ENCODE measurements around the gene FZD7.

FZD7 gene

DNA sequence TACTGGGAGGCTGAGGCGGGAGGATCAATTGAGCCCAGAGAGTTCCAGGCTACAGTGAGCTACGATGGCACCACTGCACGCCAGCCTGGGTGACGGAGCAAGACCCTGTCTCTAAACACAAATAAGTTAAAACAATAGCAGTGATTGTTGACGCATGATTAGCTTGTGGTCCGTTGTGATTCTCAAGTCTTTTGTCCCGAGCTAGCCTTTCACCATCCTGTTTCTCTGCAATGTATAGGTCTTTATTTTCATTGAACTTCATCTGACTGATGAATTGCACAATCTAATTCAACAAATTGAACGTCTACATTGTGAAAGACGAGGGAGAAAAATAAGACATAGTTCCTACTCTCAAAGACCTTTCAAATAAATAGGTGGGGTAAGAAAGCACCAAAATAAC is 8.8 kb upstream of the FZD7 start:
- no peak overlapping the region for H3K27ac ChIP-seq (ENCODE audit: low read length)
- no peaks in the 10 kb centered on the region for H3K9me3 ChIP-seq (ENCODE audit: control insufficient read depth in 2 of 2, low read length in 2 of 2)
- no peak overlapping the region for H3K9ac ChIP-seq (ENCODE audit: low read length in 2 of 2)
- no peaks in the 10 kb centered on the region for H3K36me3 ChIP-seq (ENCODE audit: control insufficient read depth in 2 of 2, insufficient read depth in 2 of 2, low read length in 2 of 2)
- peaks cover 6% of the 10 kb centered on the region for H3K4me1 ChIP-seq (ENCODE audit: control insufficient read depth, insufficient read depth, low read length)
- H3K4me3 ChIP-seq (ENCODE audit: low read length in 2 of 2): no peak overlapping the region
- H3K27me3 ChIP-seq (ENCODE audit: control insufficient read depth in 1 of 2, insufficient read depth in 2 of 2, low read length in 2 of 2): no peaks in the 10 kb centered on the region

DNA sequence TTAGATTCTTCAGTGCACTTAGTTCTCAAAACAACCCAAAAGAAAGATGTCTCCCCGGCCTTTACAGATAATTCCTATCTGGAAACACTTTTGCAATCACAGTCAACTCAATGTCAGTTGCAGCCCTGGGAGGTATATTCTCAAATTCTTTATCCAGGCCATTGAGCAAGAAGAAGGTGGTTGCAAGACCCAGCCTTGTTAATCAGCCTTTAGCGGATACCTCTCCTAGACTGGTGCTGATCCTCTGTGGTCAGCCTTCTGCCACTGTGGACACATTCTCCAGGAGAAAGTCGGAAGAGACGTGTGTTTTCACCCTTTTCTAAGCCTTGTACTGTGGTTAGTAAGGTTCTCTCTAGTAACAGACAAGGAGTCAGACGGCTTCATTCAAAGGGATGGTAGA is 7.8 kb upstream of the FZD7 start:
- Histone ChIP-seq H3K27ac (ENCODE audit: low read length) (no peak overlapping the region), H3K27me3 (ENCODE audit: control insufficient read depth in 1 of 2, insufficient read depth in 2 of 2, low read length in 2 of 2) (no peaks in the 10 kb centered on the region), H3K9me3 (ENCODE audit: control insufficient read depth in 2 of 2, low read length in 2 of 2) (no peaks in the 10 kb centered on the region), H3K9ac (ENCODE audit: low read length in 2 of 2) (no peak overlapping the region), H3K4me1 (ENCODE audit: control insufficient read depth, insufficient read depth, low read length) (no peaks in the 10 kb centered on the region), H3K36me3 (ENCODE audit: control insufficient read depth in 2 of 2, insufficient read depth in 2 of 2, low read length in 2 of 2) (no peaks in the 10 kb centered on the region), H3K4me3 (ENCODE audit: low read length in 2 of 2) (no peak overlapping the region)

DNA sequence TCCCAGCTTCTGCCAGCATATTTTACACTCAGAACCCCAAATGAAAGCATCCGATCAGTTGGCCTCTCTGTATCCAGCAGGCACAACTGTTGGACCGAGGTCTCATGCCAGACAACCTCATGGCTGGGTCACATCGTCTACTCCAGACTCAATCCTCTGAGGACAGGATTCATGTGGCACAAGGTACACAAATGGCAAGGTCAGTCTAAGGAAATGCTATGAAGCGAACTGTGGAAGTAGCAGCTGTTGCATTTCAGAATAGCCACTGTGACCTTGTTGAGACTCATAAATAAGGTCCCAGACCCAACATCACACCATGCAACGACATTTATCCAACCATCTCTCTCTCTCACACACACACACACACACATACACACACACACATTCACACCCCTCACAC is 7.1 kb upstream of the FZD7 start:
- H3K27ac ChIP-seq (ENCODE audit: low read length): no peak overlapping the region
- H3K4me1 ChIP-seq (ENCODE audit: control insufficient read depth, insufficient read depth, low read length): no peaks in the 10 kb centered on the region
- no peaks in the 10 kb centered on the region for H3K27me3 ChIP-seq (ENCODE audit: control insufficient read depth in 1 of 2, insufficient read depth in 2 of 2, low read length in 2 of 2)
- no peaks in the 10 kb centered on the region for H3K36me3 ChIP-seq (ENCODE audit: control insufficient read depth in 2 of 2, insufficient read depth in 2 of 2, low read length in 2 of 2)
- H3K4me3 ChIP-seq (ENCODE audit: low read length in 2 of 2): no peak overlapping the region
- no peaks in the 10 kb centered on the region for H3K9me3 ChIP-seq (ENCODE audit: control insufficient read depth in 2 of 2, low read length in 2 of 2)
- no peak overlapping the region for H3K9ac ChIP-seq (ENCODE audit: low read length in 2 of 2)

DNA sequence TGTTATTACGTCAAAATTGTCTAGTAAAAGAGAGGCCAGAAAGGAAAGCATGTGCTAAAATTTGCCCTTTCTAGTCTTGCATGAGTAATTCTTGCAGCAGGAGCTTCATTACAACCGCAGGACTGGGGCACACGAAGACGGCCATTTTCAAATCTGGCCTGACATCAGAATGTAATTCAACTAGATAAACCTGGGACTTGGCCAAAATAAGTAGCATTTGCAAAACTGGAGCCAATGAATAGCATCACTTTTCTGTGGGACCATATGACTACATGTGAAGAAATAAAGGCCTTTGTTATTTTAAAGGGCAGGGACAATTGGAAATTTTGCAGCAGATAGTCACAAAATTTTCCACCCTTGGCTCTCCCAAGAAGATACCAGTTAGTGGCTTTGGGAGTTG is 3.0 kb upstream of the FZD7 start:
- H3K27ac ChIP-seq (ENCODE audit: low read length): no peak overlapping the region

DNA sequence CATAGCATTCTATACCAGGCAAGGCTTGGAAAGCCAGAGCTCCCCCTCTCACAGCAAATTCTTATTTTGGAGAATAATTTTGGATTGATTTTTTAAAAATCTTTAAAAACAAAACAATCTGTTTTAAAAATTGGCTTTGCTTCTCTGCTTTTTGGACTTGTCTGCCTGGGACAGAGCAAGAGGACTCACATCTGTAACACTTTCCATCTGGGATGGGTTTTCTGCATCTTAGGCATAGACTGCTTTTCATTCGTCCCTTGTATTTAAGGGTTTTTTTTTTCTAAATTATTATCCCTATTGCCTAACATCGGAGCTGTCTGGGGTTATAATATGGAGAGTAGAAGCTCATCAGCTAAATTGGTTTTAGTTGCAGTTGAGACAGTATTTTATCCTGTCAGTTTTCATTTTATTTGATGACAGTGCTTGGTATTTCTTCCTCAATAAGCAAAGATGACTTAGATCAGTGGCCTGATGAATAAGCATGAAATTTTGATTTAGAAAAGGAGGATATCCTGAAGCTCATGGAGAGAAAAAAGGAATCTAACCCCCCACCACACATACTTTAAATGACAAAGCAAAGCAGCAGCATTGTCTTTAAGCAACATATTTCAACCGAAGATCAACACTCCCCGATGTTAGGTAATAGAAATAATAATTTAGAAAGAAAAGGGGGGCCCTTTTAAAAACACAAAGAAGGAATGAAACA is 2.3 kb upstream of the FZD7 start:
- Histone ChIP-seq H3K27me3 (ENCODE audit: control insufficient read depth in 1 of 2, insufficient read depth in 2 of 2, low read length in 2 of 2) (no peaks in the 10 kb centered on the region), H3K9ac (ENCODE audit: low read length in 2 of 2) (peak overlapping the region in 1 of 2 donors; percentile 92), H3K27ac (ENCODE audit: low read length) (no peak overlapping the region), H3K4me1 (ENCODE audit: control insufficient read depth, insufficient read depth, low read length) (peaks cover 32% of the 10 kb centered on the region), H3K36me3 (ENCODE audit: control insufficient read depth in 2 of 2, insufficient read depth in 2 of 2, low read length in 2 of 2) (no peaks in the 10 kb centered on the region), H3K4me3 (ENCODE audit: low read length in 2 of 2) (no peak overlapping the region), H3K9me3 (ENCODE audit: control insufficient read depth in 2 of 2, low read length in 2 of 2) (no peaks in the 10 kb centered on the region)

More for the DNA sequence above, 3.0 kb upstream of the FZD7 start:
- peaks cover 27% of the 10 kb centered on the region for H3K4me1 ChIP-seq (ENCODE audit: control insufficient read depth, insufficient read depth, low read length)
- H3K36me3 ChIP-seq (ENCODE audit: control insufficient read depth in 2 of 2, insufficient read depth in 2 of 2, low read length in 2 of 2): no peaks in the 10 kb centered on the region
- H3K9me3 ChIP-seq (ENCODE audit: control insufficient read depth in 2 of 2, low read length in 2 of 2): no peaks in the 10 kb centered on the region
- H3K27me3 ChIP-seq (ENCODE audit: control insufficient read depth in 1 of 2, insufficient read depth in 2 of 2, low read length in 2 of 2): no peaks in the 10 kb centered on the region
- no peak overlapping the region for H3K4me3 ChIP-seq (ENCODE audit: low read length in 2 of 2)
- H3K9ac ChIP-seq (ENCODE audit: low read length in 2 of 2): no peak overlapping the region

GRCh38 chr2:202032846-202033316 is 774 bp upstream of the FZD7 start:
- Histone ChIP-seq H3K4me1 (ENCODE audit: control insufficient read depth, insufficient read depth, low read length) (peaks cover 32% of the 10 kb centered on the region), H3K27ac (ENCODE audit: low read length) (peak overlapping the region; percentile 94), H3K36me3 (ENCODE audit: control insufficient read depth in 2 of 2, insufficient read depth in 2 of 2, low read length in 2 of 2) (no peaks in the 10 kb centered on the region), H3K9ac (ENCODE audit: low read length in 2 of 2) (peak overlapping the region; percentile 92 to 94), H3K4me3 (ENCODE audit: low read length in 2 of 2) (peak overlapping the region; percentile 91 to 95), H3K27me3 (ENCODE audit: control insufficient read depth in 1 of 2, insufficient read depth in 2 of 2, low read length in 2 of 2) (no peaks in the 10 kb centered on the region), H3K9me3 (ENCODE audit: control insufficient read depth in 2 of 2, low read length in 2 of 2) (no peaks in the 10 kb centered on the region)

- Histone ChIP-seq H3K9ac (ENCODE audit: low read length in 2 of 2) (peak overlapping the region; percentile 55 to 80), H3K27me3 (ENCODE audit: control insufficient read depth in 1 of 2, insufficient read depth in 2 of 2, low read length in 2 of 2) (no peaks in the 10 kb centered on the region), H3K4me1 (ENCODE audit: control insufficient read depth, insufficient read depth, low read length) (peaks cover 39% of the 10 kb centered on the region)
Measured at GRCh38 chr2:202034249-202035088, 814 bp downstream of the FZD7 start.

GRCh38 chr2:202035089-202035940 is 1.7 kb downstream of the FZD7 start:
- H3K4me1 ChIP-seq (ENCODE audit: control insufficient read depth, insufficient read depth, low read length): peaks cover 43% of the 10 kb centered on the region
- peak overlapping the region; percentile 61 to 86 for H3K4me3 ChIP-seq (ENCODE audit: low read length in 2 of 2)
- no peaks in the 10 kb centered on the region for H3K36me3 ChIP-seq (ENCODE audit: control insufficient read depth in 2 of 2, insufficient read depth in 2 of 2, low read length in 2 of 2)
- peak overlapping the region; percentile 97 for H3K27ac ChIP-seq (ENCODE audit: low read length)
- H3K27me3 ChIP-seq (ENCODE audit: control insufficient read depth in 1 of 2, insufficient read depth in 2 of 2, low read length in 2 of 2): no peaks in the 10 kb centered on the region
- peak overlapping the region; percentile 55 to 80 for H3K9ac ChIP-seq (ENCODE audit: low read length in 2 of 2)
- H3K9me3 ChIP-seq (ENCODE audit: control insufficient read depth in 2 of 2, low read length in 2 of 2): no peaks in the 10 kb centered on the region

More at GRCh38 chr2:202034249-202035088, 814 bp downstream of the FZD7 start:
- Histone ChIP-seq H3K27ac (ENCODE audit: low read length) (peak overlapping the region; percentile 97), H3K9me3 (ENCODE audit: control insufficient read depth in 2 of 2, low read length in 2 of 2) (no peaks in the 10 kb centered on the region), H3K36me3 (ENCODE audit: control insufficient read depth in 2 of 2, insufficient read depth in 2 of 2, low read length in 2 of 2) (no peaks in the 10 kb centered on the region), H3K4me3 (ENCODE audit: low read length in 2 of 2) (peak overlapping the region; percentile 61 to 86)

- H3K4me1 ChIP-seq (ENCODE audit: control insufficient read depth, insufficient read depth, low read length): peaks cover 43% of the 10 kb centered on the region
- no peaks in the 10 kb centered on the region for H3K36me3 ChIP-seq (ENCODE audit: control insufficient read depth in 2 of 2, insufficient read depth in 2 of 2, low read length in 2 of 2)
- peak overlapping the region; percentile 97 for H3K27ac ChIP-seq (ENCODE audit: low read length)
- peak overlapping the region; percentile 61 to 86 for H3K4me3 ChIP-seq (ENCODE audit: low read length in 2 of 2)
- H3K9me3 ChIP-seq (ENCODE audit: control insufficient read depth in 2 of 2, low read length in 2 of 2): no peaks in the 10 kb centered on the region
- H3K9ac ChIP-seq (ENCODE audit: low read length in 2 of 2): peak overlapping the region; percentile 55 to 80
- no peaks in the 10 kb centered on the region for H3K27me3 ChIP-seq (ENCODE audit: control insufficient read depth in 1 of 2, insufficient read depth in 2 of 2, low read length in 2 of 2)
Measured at GRCh38 chr2:202035941-202036372, 2.3 kb downstream of the FZD7 start.

- peak overlapping the region; percentile 80 to 90 for H3K9ac ChIP-seq (ENCODE audit: low read length in 2 of 2)
- peak overlapping the region; percentile 61 to 86 for H3K4me3 ChIP-seq (ENCODE audit: low read length in 2 of 2)
- H3K36me3 ChIP-seq (ENCODE audit: control insufficient read depth in 2 of 2, insufficient read depth in 2 of 2, low read length in 2 of 2): no peaks in the 10 kb centered on the region
- peak overlapping the region; percentile 97 for H3K27ac ChIP-seq (ENCODE audit: low read length)
- H3K4me1 ChIP-seq (ENCODE audit: control insufficient read depth, insufficient read depth, low read length): peaks cover 43% of the 10 kb centered on the region
- H3K9me3 ChIP-seq (ENCODE audit: control insufficient read depth in 2 of 2, low read length in 2 of 2): no peaks in the 10 kb centered on the region
- no peaks in the 10 kb centered on the region for H3K27me3 ChIP-seq (ENCODE audit: control insufficient read depth in 1 of 2, insufficient read depth in 2 of 2, low read length in 2 of 2)
Measured at GRCh38 chr2:202036601-202037037, 3.0 kb downstream of the FZD7 start.

All from stomach smooth muscle (tissue), 2 donors.